HG02870 (cell line): Measurements from ENCODE around the gene TENM4.

Experiments
- ATAC-seq: cut with Tn5 transposase; IDR thresholded peaks from one replicate; pipeline ENCODE4 v1.9.1; 2021; ENCODE audit warnings: mild to moderate bottlenecking, moderate library complexity; ENCODE audit not compliant: unreplicated experiment

TENM4 gene

DNA sequence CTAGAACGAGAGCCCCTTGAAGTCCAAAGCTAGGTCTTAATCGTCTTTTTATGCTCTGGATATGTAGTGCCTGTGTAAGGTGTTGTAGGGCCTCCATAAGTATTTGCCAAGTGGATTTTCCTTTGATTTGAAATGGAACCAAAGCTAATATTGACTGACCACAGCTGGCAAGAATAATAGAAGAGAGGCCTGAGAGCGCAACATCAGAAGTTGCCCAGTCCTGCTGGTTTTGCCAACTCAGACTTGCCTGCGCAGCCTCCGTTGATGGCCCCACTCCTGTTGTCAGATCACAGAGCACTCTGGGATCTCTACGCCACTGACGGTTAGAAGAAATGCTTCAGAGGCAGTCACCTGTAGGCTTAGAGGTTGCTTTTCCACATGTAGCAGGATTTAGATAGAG lies 251.2 kb downstream of the TENM4 start:
- no peak for ATAC-seq

DNA sequence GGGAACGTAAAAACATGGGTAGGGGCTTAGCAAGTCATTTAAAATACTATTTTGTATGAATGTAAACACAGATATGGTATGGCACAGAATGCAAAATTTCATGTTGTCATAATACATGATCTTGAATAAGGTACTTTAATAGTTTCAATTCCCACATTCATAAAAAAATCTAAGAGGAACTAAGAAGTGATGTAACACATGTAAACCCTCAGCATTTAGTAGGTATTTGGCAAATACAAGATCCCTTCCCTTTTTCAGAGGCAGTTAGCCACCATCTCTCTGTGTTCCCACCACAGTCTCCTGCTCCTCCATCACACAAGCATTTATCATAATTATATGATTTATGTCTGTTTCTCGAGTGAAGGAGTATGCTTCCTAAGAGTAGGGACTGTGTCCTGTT lies 251.8 kb downstream of the TENM4 start:
- ATAC-seq = no peak

DNA sequence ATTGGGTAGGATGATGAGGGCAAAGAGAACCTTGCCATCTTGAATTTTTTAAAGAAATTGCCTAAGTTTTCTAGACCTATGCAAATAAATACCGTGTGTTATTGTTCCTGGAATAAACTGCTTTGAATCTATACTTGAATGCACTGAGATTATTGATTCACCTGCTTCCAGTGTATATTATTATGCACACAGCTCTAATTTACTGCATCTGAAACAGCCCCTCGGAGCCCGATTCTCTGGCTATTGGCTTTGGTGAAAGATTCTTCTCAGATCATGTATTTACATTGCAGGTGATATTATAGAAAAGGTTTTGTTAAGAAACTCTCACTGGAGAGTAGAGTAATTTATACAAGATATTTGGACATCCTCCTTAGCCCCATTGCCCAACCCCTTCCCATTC lies 254.2 kb downstream of the TENM4 start:
- no peak for ATAC-seq

DNA sequence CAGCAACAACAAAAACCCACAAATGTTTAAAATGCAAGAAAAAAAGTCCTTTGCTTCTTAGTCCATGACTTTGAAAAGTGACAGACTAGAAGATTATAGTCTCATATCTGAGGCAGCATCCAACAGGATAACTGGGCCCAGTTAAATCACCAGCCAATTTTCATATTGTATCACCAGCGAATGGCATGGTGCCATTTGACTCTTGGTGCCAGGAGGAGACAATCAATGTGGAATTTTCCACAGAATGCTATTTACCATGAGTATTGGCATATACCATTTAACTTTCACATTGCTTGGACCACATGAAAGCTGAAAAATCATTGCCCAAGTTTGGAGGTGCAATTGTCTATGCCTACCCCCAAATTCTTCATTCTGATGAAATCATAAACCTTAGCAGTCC lies 255.5 kb downstream of the TENM4 start:
- no peak for ATAC-seq

- no peak for ATAC-seq
Observed at GRCh38 chr11:79184285-79184684, 256.5 kb downstream of the TENM4 start.

- ATAC-seq = no peak
Observed at GRCh38 chr11:79182794-79183193, 258.0 kb downstream of the TENM4 start.

- ATAC-seq = no peak
Observed at GRCh38 chr11:79179087-79179486, 261.7 kb downstream of the TENM4 start.

- ATAC-seq = no peak
Observed at GRCh38 chr11:79174045-79175008, 266.5 kb downstream of the TENM4 start.

DNA sequence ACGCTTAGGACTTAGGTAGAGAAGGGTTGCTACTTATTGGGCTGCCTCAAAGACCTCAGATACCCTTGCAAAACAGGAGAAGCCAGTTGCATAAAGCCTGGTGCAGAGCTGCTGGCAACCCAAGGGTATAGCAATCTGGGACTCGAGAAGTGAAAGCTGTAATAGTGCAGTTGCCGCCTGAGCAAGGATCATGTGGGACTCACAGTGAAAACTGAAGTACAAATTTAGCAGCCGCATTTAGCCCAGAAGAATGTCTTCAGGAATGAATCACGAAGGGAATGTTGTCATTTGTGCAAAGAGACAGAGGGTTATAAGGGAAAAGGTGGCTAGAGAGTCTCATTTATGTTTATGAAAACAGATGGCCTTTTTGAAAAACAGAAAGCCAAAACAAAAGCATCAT lies 267.2 kb downstream of the TENM4 start:
- ATAC-seq = no peak

- no peak for ATAC-seq
Observed at GRCh38 chr11:79170321-79170720, 270.5 kb downstream of the TENM4 start.

GRCh38 chr11:79168530-79169110 lies 272.2 kb downstream of the TENM4 start:
- no peak for ATAC-seq

GRCh38 chr11:79167510-79168188 lies 273.2 kb downstream of the TENM4 start:
- no peak for ATAC-seq

GRCh38 chr11:79165908-79166307 lies 274.9 kb downstream of the TENM4 start:
- ATAC-seq = no peak

- no peak for ATAC-seq
Observed at GRCh38 chr11:79160791-79161403, 279.9 kb downstream of the TENM4 start.

- no peak for ATAC-seq
Observed at GRCh38 chr11:79159657-79160450, 281.0 kb downstream of the TENM4 start.

GRCh38 chr11:79157738-79158137 lies 283.1 kb downstream of the TENM4 start:
- no peak for ATAC-seq

DNA sequence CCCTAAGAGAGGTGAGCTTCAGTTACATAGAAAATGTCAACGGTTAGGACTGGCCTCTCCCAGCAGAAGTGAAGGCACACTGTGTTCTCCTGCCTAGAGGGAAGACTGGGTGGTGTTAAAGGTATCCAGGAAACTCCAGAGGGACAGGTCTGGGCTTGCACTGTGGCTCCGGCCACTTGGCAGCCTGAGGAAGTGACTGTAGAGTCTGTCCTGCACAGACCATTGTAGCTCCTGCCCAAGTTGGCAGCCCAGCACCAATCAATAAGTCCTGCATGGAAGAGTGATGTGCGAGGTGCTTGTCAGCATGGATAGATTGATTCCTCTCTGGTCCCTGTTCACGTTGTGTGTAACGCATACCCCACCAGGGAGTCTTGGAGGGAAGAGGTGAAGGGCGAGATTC lies 284.8 kb downstream of the TENM4 start:
- ATAC-seq = no peak

DNA sequence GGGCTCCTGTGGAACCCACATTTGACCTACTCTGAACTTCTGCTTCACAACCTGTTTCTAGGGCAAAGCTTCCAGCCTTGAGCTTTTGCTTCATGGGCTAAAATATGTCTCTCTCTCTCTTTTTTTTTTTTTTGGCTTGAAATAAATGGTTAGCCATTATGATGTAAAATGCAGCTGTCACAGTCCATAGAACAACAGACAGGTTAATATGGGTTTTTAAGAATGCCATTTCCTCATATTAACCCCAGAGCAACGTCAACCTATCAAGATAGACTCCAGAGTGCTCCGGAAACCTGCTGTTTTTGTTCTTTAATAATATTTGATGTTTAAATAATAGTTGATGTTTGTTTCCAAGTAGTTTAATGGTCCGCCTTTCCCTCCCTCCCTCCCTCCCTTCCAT lies 285.6 kb downstream of the TENM4 start:
- ATAC-seq = no peak

GRCh38 chr11:79152511-79152910 lies 288.3 kb downstream of the TENM4 start:
- ATAC-seq = no peak

DNA sequence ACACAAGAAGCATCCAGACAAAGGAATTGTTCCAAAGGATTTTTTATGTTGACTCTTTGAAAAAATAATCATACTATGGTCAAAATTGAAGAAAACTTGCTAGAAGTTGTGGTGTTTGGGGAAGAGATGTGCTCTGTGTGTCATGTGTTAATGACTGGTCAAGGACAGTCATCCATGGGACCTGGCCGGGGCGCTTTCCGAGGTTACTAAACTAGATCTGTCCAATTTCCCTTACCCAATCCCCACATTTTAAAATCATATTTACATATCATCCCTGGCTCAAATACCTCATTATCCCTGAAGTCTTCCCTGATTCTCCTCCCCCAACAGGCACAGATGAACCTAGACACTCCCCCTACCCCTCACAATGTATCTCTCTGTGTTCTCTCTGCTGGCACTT lies 289.4 kb downstream of the TENM4 start:
- ATAC-seq = no peak

GRCh38 chr11:79150966-79151365 lies 289.9 kb downstream of the TENM4 start:
- no peak for ATAC-seq
